Measurements from ENCODE around the gene LRRC37A3.
"Not testable (repeated sequence)": the region's sequence is repeated elsewhere in the genome, so short reads cannot be mapped to it uniquely, and the experiment has no call there.

DNA sequence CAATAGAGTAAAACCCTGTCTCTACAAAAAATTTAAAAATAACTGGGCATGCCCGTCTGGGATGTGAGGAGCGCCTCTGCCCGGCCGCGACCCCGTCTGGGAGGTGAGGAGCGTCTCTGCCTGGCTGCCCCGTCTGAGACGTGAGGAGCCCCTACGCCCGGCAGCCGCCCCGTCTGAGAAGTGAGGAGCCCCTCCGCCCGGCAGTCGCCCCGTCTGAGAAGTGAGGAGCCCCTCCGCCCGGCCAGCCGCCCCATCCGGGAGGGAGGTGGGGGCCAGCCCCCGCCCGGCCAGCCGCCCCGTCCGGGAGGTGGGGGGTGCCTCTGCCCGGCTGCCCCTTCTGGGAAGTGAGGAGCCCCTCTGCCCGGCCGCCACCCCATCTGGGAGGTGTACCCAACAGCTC, 45.1 kb downstream of the LRRC37A3 start:
- TF ChIP-seq, protein P1, sequence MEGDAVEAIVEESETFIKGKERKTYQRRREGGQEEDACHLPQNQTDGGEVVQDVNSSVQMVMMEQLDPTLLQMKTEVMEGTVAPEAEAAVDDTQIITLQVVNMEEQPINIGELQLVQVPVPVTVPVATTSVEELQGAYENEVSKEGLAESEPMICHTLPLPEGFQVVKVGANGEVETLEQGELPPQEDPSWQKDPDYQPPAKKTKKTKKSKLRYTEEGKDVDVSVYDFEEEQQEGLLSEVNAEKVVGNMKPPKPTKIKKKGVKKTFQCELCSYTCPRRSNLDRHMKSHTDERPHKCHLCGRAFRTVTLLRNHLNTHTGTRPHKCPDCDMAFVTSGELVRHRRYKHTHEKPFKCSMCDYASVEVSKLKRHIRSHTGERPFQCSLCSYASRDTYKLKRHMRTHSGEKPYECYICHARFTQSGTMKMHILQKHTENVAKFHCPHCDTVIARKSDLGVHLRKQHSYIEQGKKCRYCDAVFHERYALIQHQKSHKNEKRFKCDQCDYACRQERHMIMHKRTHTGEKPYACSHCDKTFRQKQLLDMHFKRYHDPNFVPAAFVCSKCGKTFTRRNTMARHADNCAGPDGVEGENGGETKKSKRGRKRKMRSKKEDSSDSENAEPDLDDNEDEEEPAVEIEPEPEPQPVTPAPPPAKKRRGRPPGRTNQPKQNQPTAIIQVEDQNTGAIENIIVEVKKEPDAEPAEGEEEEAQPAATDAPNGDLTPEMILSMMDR (IDR thresholded peaks at IDR 0.05) = not testable (repeated sequence)
- TF ChIP-seq POLR2AphosphoS5, POLR2A (IDR thresholded peaks at IDR 0.05): not testable (repeated sequence)
